Hepatocyte (in vitro differentiated cells): ENCODE measurements around the gene LDAF1. TPM values are rescaled to one million over a fixed set of nuclear protein-coding genes. Genes with fewer than 3 reads are reported as not detected.
"Not testable (repeated sequence)": the region's sequence is repeated elsewhere in the genome, so short reads cannot be mapped to it uniquely, and the experiment has no call there.

Experiments
- DNase-seq: peaks from one replicate; pipeline ENCODE4 v3.0.0-alpha.2; 2016; ENCODE audit warnings: low spot score
- H2AFZ ChIP-seq: fragments of 200-600 bp; sonication (generic); 2 replicates; pipeline ENCODE4 v1.6.0; 2016; ENCODE audit warnings: antibody characterized with exemption, mild to moderate bottlenecking
- H3K27ac ChIP-seq: fragments of 200-600 bp; sonication (generic); 2 replicates; pipeline ENCODE4 v1.5.1; 2016; ENCODE audit warnings: mild to moderate bottlenecking
- H3K27me3 ChIP-seq: fragments of 200-600 bp; sonication (generic); 2 replicates; pipeline ENCODE4 v1.6.1; 2016
- H3K36me3 ChIP-seq: fragments of 200-600 bp; sonication (generic); replicated peaks from 2 replicates; pipeline ENCODE4 v1.5.1; 2016; ENCODE audit warnings: low read depth; ENCODE audit not compliant: insufficient read depth
- H3K4me1 ChIP-seq: fragments of 200-600 bp; sonication (generic); 2 replicates; pipeline ENCODE4 v1.5.1; 2016; ENCODE audit warnings: mild to moderate bottlenecking, moderate library complexity; ENCODE audit not compliant: insufficient read depth
- H3K4me2 ChIP-seq: fragments of 200-600 bp; sonication (generic); 2 replicates; pipeline ENCODE4 v1.6.0; 2016
- H3K4me3 ChIP-seq: fragments of 200-600 bp; sonication (generic); 2 replicates; pipeline ENCODE4 v1.5.1; 2016; ENCODE audit warnings: mild to moderate bottlenecking
- H3K79me2 ChIP-seq: fragments of 200-600 bp; sonication (generic); 2 replicates; pipeline ENCODE4 v1.6.0; 2017; ENCODE audit warnings: mild to moderate bottlenecking
- H3K9me2 ChIP-seq: fragments of 200-600 bp; sonication (generic); replicated peaks from 2 replicates; pipeline ENCODE4 v1.6.0; 2017; ENCODE audit warnings: mild to moderate bottlenecking; ENCODE audit not compliant: insufficient read depth
- H3K9me3 ChIP-seq: fragments of 200-600 bp; sonication (generic); 2 replicates; pipeline ENCODE4 v1.5.1; 2016; ENCODE audit warnings: low read depth, mild to moderate bottlenecking
- H4K20me1 ChIP-seq: fragments of 200-600 bp; sonication (generic); 2 replicates; pipeline ENCODE4 v1.6.0; 2016; ENCODE audit warnings: mild to moderate bottlenecking; ENCODE audit not compliant: insufficient read depth, poor library complexity, severe bottlenecking
- CTCF ChIP-seq: fragments of 200-600 bp; sonication (generic); IDR thresholded peaks from 2 replicates; pipeline ENCODE4 v1.5.1; 2016; ENCODE audit warnings: antibody characterized with exemption, mild to moderate bottlenecking; ENCODE audit not compliant: poor library complexity
- EZH2 ChIP-seq: fragments of 200-600 bp; sonication (generic); IDR thresholded peaks from 2 replicates; pipeline ENCODE4 v1.6.1; 2016; ENCODE audit warnings: antibody characterized with exemption, mild to moderate bottlenecking, borderline replicate concordance
- EZH2phosphoT487 ChIP-seq: fragments of 200-600 bp; sonication (generic); IDR thresholded peaks from one replicate; pipeline ENCODE4 v1.6.1; 2018; ENCODE audit warnings: antibody characterized with exemption, mild to moderate bottlenecking, low read depth, moderate library complexity; ENCODE audit not compliant: unreplicated experiment, severe bottlenecking
- WGBS: methylation state at CpG from one replicate; pipeline ENCODE4 v1.1.6; 2016; ENCODE audit warnings: low lambda C conversion rate; ENCODE audit errors: missing lambda C conversion rate; 5-methylcytosine and 5-hydroxymethylcytosine counted together
- polyA plus RNA-seq: library from polyadenylated mRNA; unstranded; fragments of >200 nt; fragmentation: Nextera tagmentation; extraction: Ambion mirVana; gene quantifications from 2 replicates; pipeline ENCODE4 v1.2.1, GENCODE V29; 2016
- total RNA-seq: library from RNA; depleted of rRNA; stranded (reverse); fragments of >200 nt; gene quantifications from 2 replicates; pipeline ENCODE4 v1.2.3, GENCODE V29; 2014

Gene LDAF1
- total and polyA plus RNA-seq, 2 experiments from 2014 or later = 16.0 to 32.4 TPM

- H3K4me3 ChIP-seq = no peak overlapping the region
- H3K9me3 ChIP-seq = no peaks in the 10 kb centered on the region
- H3K27ac ChIP-seq = no peak overlapping the region
- no peaks in the 10 kb centered on the region for H3K9me2 ChIP-seq
- H3K79me2 ChIP-seq = no peaks in the 10 kb centered on the region
- no peaks in the 10 kb centered on the region for H4K20me1 ChIP-seq
- TF ChIP-seq EZH2 (no peak), EZH2phosphoT487 (no peak), CTCF (no peak)
- no peaks in the 10 kb centered on the region for H3K36me3 ChIP-seq
- no peak overlapping the region for H3K4me2 ChIP-seq
- no peaks in the 10 kb centered on the region for H3K27me3 ChIP-seq
- no peak for DNase-seq
- WGBS = 73% methylated on average over 3 of the region's 3 CpGs
- no peak overlapping the region for H2AFZ ChIP-seq
- no peaks in the 10 kb centered on the region for H3K4me1 ChIP-seq
Measured at GRCh38 chr16:21130811-21131210, 27.7 kb upstream of the LDAF1 start.

GRCh38 chr16:21134053-21134452 lies 24.4 kb upstream of the LDAF1 start:
- no peaks in the 10 kb centered on the region for H3K36me3 ChIP-seq
- no peaks in the 10 kb centered on the region for H4K20me1 ChIP-seq
- no peak overlapping the region for H3K4me2 ChIP-seq
- no peak overlapping the region for H3K27ac ChIP-seq
- no peaks in the 10 kb centered on the region for H3K4me1 ChIP-seq
- no peaks in the 10 kb centered on the region for H3K9me2 ChIP-seq
- no peaks in the 10 kb centered on the region for H3K9me3 ChIP-seq
- no peaks in the 10 kb centered on the region for H3K79me2 ChIP-seq
- DNase-seq = no peak
- H2AFZ ChIP-seq = no peak overlapping the region
- TF ChIP-seq EZH2phosphoT487 = no peak
- no peak for TF ChIP-seq CTCF
- no peak for TF ChIP-seq EZH2
- H3K4me3 ChIP-seq = no peak overlapping the region
- no peaks in the 10 kb centered on the region for H3K27me3 ChIP-seq
- WGBS = 86% methylated on average over 8 of the region's 8 CpGs

DNA sequence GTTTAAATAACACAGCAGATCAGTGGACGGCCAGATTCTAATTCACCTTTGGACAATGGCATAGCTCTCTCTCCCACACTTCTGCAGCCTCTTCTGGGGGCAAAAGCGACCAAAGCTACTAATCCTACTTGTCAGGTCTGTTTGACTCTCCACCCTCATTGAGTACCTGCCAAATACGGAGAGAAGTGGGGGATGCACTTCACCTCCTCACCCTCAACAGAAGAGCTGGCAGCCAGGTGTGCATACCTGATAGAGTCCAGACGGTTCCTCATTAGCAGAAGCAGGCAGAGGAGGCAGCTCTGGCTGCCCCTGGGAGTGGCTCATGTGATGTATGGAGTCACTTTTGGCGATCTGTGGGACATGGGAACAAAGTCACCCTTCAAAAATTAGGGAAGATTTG lies 12.7 kb upstream of the LDAF1 start:
- no peak overlapping the region for H3K27ac ChIP-seq
- H3K4me3 ChIP-seq = no peak overlapping the region
- 61% methylated on average over 5 of the region's 5 CpGs for WGBS
- no peak for DNase-seq
- H3K36me3 ChIP-seq = no peaks in the 10 kb centered on the region
- no peaks in the 10 kb centered on the region for H3K79me2 ChIP-seq
- no peak overlapping the region for H3K4me2 ChIP-seq
- H3K9me3 ChIP-seq = no peaks in the 10 kb centered on the region
- no peaks in the 10 kb centered on the region for H3K27me3 ChIP-seq
- H2AFZ ChIP-seq = no peak overlapping the region
- no peaks in the 10 kb centered on the region for H3K4me1 ChIP-seq
- TF ChIP-seq EZH2 = no peak
- TF ChIP-seq CTCF = no peak
- no peak for TF ChIP-seq EZH2phosphoT487
- H4K20me1 ChIP-seq = no peaks in the 10 kb centered on the region
- H3K9me2 ChIP-seq = no peaks in the 10 kb centered on the region

- no peak for DNase-seq
- Histone ChIP-seq H3K27me3 (no peaks in the 10 kb centered on the region), H3K9me2 (no peaks in the 10 kb centered on the region), H3K4me3 (no peak within 1 kb of the TSS), H3K79me2 (no peaks in the 10 kb centered on the region), H2AFZ (no peak within 1 kb of the TSS), H3K27ac (no peak within 1 kb of the TSS), H4K20me1 (no peaks in the 10 kb centered on the region), H3K4me2 (no peak within 1 kb of the TSS), H3K9me3 (no peaks in the 10 kb centered on the region), H3K4me1 (no peaks in the 10 kb centered on the region), H3K36me3 (no peaks in the 10 kb centered on the region)
- TF ChIP-seq EZH2phosphoT487 (no peak), CTCF (no peak), EZH2 (no peak)
- WGBS = 83% methylated on average over 8 of the region's 8 CpGs
Measured at GRCh38 chr16:21150375-21151001, 8.0 kb upstream of the LDAF1 start, which contains the start of gene DNAH3. TSS of gene DNAH3 (minus strand) at chr16:21150846. CDS start at chr16:21150319, 527 bp downstream.

GRCh38 chr16:21152160-21153030 lies 6.1 kb upstream of the LDAF1 start:
- not testable (repeated sequence) for H4K20me1 ChIP-seq, DNase-seq, H2AFZ ChIP-seq, H3K27me3 ChIP-seq, H3K27ac ChIP-seq, H3K4me1 ChIP-seq, H3K9me3 ChIP-seq, H3K9me2 ChIP-seq, H3K36me3 ChIP-seq, H3K4me3 ChIP-seq, H3K79me2 ChIP-seq
- peak overlapping the region; percentile 20 for H3K4me2 ChIP-seq
- whole genome bisulfite sequencing = 72% methylated on average over 36 of the region's 51 CpGs
